ENCODE results near the gene DIS3. TPM values are rescaled to one million over a fixed set of nuclear protein-coding genes. Genes with fewer than 3 reads are reported as not detected.

DIS3 gene, protein sequence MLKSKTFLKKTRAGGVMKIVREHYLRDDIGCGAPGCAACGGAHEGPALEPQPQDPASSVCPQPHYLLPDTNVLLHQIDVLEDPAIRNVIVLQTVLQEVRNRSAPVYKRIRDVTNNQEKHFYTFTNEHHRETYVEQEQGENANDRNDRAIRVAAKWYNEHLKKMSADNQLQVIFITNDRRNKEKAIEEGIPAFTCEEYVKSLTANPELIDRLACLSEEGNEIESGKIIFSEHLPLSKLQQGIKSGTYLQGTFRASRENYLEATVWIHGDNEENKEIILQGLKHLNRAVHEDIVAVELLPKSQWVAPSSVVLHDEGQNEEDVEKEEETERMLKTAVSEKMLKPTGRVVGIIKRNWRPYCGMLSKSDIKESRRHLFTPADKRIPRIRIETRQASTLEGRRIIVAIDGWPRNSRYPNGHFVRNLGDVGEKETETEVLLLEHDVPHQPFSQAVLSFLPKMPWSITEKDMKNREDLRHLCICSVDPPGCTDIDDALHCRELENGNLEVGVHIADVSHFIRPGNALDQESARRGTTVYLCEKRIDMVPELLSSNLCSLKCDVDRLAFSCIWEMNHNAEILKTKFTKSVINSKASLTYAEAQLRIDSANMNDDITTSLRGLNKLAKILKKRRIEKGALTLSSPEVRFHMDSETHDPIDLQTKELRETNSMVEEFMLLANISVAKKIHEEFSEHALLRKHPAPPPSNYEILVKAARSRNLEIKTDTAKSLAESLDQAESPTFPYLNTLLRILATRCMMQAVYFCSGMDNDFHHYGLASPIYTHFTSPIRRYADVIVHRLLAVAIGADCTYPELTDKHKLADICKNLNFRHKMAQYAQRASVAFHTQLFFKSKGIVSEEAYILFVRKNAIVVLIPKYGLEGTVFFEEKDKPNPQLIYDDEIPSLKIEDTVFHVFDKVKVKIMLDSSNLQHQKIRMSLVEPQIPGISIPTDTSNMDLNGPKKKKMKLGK
- total RNA-seq, result 10 to 100 TPM; 23.6 to 30.8 (median 28.1) TPM

DNA sequence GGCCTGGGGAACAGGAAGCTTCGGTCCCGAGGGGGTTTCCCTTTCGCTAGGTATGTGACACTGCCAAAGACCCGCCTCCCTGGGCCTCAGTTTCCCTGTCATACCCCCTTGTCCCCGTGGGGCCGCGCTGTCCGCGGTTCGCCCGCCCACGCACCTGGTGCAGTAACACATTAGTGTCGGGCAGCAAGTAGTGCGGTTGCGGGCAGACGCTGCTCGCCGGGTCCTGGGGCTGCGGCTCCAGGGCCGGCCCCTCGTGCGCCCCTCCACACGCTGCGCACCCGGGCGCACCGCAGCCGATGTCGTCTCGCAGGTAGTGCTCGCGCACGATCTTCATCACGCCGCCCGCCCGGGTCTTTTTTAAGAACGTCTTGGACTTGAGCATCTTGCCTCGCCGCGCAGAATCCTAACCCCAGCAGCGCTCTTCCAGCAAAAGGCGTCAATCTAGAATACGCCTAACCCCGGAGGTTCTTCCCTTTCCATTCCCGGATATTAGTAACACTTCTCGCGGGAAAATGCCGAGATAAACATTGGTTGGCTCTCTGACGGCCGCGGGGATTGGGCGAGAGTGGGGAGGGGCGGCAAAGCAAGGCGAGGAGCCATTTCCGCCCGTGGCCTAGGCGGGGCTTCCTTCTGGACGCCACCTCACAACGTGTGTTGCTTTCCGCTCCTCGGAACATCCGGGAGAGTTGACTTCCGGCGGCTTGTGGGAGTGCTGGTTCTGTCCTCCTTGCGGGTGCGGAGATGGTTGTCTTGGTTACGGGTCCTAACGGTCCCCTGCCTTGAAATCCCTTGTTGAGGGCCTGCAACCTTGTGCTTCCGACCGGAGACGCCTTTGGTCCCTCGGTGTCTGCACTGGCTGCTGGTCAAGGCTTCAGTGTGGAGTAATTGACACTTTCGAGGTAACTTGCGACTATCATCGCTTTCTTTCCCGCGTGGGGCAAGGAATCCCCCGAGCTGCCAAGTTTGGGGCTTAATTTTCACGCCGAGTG is at the start of gene DIS3, which contains the start of gene PIBF1:
DIS3 (minus strand) TSS at position 450 of the 989 bp plus-strand sequence; CDS start at position 382, 68 bp downstream.
PIBF1 (plus strand) TSS at position 683 of the 989 bp plus-strand sequence. CDS start 1,337 bp downstream, outside the sequence.
- TF ChIP-seq, protein P1, sequence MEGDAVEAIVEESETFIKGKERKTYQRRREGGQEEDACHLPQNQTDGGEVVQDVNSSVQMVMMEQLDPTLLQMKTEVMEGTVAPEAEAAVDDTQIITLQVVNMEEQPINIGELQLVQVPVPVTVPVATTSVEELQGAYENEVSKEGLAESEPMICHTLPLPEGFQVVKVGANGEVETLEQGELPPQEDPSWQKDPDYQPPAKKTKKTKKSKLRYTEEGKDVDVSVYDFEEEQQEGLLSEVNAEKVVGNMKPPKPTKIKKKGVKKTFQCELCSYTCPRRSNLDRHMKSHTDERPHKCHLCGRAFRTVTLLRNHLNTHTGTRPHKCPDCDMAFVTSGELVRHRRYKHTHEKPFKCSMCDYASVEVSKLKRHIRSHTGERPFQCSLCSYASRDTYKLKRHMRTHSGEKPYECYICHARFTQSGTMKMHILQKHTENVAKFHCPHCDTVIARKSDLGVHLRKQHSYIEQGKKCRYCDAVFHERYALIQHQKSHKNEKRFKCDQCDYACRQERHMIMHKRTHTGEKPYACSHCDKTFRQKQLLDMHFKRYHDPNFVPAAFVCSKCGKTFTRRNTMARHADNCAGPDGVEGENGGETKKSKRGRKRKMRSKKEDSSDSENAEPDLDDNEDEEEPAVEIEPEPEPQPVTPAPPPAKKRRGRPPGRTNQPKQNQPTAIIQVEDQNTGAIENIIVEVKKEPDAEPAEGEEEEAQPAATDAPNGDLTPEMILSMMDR (IDR thresholded peaks at IDR 0.05; ENCODE audit: low read depth), result no peak

DNA sequence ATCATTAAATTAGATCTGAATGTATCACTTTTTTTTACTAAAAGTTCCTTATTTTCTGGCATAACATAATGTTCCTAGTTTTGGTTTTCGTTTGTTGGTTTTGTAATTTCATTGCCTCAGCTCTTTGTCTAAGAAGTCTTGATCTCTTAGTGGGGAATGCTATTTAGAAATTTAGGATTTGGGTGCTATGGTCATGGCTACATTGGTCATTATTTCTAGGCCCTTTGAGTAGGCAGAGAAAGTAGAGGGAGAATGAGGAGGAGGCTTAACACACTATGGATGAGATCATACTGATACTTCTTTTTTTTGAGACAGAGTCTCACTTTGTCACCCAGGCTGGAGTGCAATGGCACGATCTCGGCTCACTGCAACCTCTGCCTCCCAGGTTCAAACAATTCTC is 42.0 kb upstream of the DIS3 start:
- TF ChIP-seq, protein P1 (IDR thresholded peaks at IDR 0.05; ENCODE audit: low read depth), result no peak

DNA sequence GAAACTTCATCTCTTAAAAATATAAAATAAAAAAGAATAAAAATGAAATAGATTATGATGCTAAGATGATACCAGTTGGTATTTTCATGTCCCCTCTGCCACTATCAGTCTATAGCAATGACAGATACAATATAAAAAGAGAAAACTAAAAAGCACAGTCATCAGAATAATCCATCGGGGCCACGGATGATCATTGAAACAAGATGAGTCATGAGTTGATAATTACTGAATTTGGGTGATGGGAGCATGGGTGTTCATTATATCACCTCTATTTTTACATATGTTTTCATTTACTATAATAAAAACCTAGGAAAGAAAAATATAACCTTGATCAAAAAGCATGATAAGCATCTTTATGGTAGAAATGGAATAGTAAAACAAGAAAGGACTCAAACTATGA is 41.4 kb upstream of the DIS3 start:
- TF ChIP-seq, protein P1 (IDR thresholded peaks at IDR 0.05; ENCODE audit: low read depth), result no peak

- TF ChIP-seq, protein P1 (IDR thresholded peaks at IDR 0.05; ENCODE audit: low read depth), result no peak
Measured at GRCh38 chr13:72820898-72821279, 39.2 kb upstream of the DIS3 start.

GRCh38 chr13:72820156-72820897 is 38.6 kb upstream of the DIS3 start:
- TF ChIP-seq, protein P1 (IDR thresholded peaks at IDR 0.05; ENCODE audit: low read depth), result no peak

DNA sequence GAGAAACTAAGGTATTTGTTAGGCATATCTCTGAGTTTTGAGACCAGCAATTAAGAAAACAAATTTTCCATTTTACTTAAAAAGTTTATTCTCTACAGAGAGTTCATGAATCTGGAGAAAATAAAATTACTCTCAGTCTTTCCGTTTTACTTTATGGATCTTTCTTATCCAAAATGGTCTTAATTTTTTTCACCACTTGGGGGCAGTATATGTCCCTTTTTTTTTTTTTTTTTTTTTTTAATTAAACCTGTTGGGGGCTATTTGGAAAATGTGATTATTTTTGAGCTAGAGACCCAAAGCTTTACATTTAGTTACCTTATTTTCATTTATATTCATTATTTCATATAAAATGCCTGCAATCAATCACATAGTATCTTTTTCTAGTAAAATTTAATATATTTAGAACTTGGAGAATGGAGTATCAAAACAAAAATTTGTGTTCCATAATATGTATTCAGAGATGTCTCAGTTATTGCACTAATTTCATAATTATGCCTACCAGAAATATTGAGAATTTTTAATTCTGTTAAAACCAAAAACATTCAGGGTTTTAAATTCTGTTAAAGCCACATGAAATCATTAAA is 27.3 kb upstream of the DIS3 start:
- TF ChIP-seq, protein P1 (IDR thresholded peaks at IDR 0.05; ENCODE audit: low read depth), result no peak

All from subcutaneous adipose tissue (tissue), 4 donors.